NCI-H446 (cell line): Measurements from ENCODE around the gene SERPINE2.

Experiments used
- DNase-seq, 2 experiments: peaks; one replicate each; lab custom pipeline; 2025; lab: John Stamatoyannopoulos, UW

The SERPINE2 gene

GRCh38 chr2:223973606-223974005 lies 65.5 kb downstream of the SERPINE2 start:
- DNase-seq, result no peak

DNA sequence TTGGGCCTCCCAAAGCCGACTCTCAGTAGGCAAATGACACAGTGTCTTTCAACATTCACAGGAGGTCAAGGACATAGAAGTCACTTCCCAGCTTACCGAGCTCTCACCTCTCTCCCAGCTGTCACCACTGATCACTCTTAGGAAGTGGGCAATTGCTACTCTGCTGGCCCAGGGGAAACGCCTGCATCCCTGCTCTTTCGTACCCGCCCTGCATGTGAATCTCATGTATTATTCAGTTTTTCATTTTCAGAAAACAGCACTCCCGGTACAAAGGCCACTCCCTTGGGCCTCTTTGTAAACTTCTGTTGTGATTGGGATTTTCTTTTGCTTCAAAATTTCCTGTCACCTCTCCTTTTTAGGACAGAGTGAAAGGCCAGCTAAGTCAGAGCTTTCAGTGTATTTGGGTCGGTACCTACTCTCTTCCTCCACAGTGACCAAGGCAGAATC lies 66.4 kb downstream of the SERPINE2 start:
- no peak for DNase-seq

GRCh38 chr2:223971731-223972130 lies 67.4 kb downstream of the SERPINE2 start:
- no peak for DNase-seq

- peak; percentile 11 to 70 for DNase-seq
Observed at GRCh38 chr2:223970343-223971128, 68.5 kb downstream of the SERPINE2 start.

GRCh38 chr2:223969856-223970255 lies 69.2 kb downstream of the SERPINE2 start:
- no peak for DNase-seq

DNA sequence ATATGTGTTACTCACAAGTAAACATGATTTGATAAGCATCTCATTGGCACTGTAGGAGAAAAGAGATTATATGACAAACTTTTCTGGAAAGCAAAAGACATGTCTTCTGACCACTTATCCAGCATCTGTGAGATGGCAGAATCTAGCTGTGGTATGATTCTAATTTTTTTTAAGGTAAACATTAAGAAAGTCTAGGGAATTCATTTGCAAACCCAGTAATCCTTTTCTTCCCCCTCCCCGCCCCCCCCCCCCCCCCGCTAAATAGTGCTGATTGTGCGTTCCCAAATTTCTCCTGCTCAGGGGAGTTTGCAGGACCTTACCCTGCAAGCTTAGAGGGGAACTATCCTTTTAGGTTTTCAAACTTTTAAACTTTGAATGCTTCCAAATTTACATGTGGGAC lies 69.8 kb downstream of the SERPINE2 start:
- DNase-seq, result no peak

- DNase-seq, result no peak
Observed at GRCh38 chr2:223967981-223968380, 71.1 kb downstream of the SERPINE2 start.

GRCh38 chr2:223959688-223960087 lies 79.4 kb downstream of the SERPINE2 start:
- DNase-seq, result no peak

DNA sequence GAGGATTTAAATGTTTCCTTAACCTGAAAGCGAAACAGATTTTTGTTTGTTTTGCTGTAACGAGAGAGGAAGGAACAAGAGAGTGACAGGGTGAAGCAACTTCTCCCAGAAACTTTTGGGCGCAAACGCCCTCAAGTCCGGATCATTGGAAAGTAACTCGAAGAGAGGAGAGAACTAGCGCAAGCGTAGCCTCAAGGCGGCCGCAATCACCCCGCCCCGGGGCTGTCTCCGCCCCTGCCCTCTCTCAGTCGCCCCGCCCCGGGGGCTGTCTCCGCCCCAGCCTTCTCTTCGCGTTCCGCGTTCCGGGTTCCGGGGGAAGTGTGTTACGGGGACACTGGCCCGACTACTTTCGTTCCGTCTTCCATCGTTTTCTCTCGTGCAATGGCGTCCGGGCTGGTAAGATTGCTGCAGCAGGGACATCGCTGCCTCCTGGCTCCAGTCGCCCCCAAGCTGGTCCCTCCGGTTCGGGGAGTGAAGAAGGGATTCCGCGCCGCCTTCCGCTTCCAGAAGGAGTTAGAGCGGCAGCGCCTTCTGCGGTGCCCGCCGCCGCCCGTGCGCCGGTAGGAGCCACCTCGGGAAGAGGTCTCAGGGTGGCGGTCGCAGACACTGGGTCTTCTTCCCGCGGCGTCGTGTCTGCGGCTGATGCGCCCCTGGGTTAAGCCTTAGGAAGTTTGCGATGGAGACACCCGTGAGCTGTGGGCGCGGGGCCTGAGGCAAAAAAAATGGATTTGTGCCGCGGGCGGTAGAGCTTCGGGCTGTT lies 81.8 kb downstream of the SERPINE2 start, which contains the start of gene MRPL44:
MRPL44 (plus strand) TSS at position 372 of the 760 bp plus-strand sequence; CDS start at position 382, 10 bp downstream.
- DNase-seq, result peak; percentile 86 to 96

DNA sequence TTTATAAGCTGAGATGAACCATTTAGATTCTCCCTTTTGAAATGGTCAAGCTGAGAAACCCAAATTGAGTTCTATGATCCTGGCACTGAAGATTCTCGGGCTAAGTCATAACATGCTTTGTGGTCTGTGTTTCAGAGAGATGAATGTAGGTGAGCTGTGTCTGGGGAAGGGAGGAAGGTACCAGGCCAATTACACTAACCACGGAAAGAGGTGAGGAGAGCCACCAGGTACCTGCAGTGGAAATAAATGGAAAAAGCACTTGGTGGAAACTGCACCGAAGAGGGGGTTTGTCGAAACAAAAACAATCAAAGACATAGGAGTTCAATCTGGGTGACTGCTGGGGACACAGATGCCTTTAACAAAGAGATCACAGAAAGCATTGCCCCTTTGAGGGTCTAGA lies 82.8 kb downstream of the SERPINE2 start:
- no peak for DNase-seq

- DNase-seq, result no peak
Observed at GRCh38 chr2:223954401-223954800, 84.7 kb downstream of the SERPINE2 start.

DNA sequence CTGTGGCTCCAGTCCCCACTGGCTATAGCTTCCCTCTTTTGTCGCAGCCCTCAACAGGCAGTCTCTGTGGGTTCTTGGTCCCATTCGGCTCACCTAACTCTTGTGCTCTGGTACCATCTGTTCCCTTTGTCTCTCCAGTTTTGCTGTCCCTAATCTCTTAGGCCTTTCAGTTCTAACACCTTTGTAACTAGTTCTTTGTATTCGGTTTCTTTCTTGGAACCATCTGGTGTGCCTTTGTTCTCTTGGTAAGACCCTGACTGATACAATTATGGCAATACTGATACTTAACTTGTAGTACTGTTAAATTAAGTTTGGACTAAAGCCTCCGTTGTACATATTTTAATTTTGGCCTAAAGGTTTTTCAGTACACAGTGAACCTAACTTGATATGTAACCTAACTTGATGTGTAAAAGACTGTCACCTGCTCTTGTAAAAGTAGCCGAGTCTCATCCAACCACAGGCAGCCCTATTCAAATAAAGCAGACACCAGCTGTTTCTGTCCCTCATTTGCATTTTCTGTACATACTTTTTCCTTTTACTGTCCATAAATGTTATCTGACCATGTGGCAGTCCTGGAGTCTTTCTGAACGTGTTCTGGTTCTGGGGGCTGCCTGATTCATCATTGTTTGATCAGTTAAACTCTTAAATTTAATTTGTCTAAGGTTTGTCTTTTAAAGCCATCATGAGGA lies 86.7 kb downstream of the SERPINE2 start:
- no peak for DNase-seq

GRCh38 chr2:223950448-223951347 lies 88.4 kb downstream of the SERPINE2 start:
- DNase-seq, result no peak

DNA sequence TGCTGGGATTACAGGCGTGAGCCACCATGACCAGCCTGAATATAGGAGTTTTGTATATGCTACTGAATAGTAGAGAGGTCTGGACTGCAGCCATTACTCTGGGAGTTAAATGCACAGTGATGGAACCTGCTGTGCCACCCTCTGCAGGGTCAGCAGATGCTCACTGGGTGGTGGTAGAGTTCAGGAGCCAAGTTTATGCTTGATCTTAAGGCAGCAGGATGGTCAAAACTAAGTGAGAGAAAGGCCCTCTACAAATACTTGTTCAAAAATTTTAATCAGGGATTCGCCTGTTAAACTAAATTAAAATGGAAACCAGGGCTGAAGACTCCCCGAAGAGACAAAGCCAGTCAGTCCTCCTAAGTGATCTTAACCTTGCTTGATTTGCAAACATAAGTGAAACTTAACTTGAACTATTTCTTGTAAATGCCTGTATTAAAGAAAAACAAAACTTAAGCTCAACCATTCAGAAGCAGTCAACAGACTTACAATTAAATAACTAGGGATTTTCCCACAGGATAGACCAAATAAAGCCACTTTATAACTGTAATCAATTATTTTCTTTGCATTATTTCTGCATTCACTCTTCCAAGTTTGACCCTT lies 89.7 kb downstream of the SERPINE2 start:
- DNase-seq, result peak in 1 of 2 experiments; percentile 8

GRCh38 chr2:223947711-223948205 lies 91.3 kb downstream of the SERPINE2 start:
- DNase-seq, result no peak

- DNase-seq, result no peak
Observed at GRCh38 chr2:223945755-223946154, 93.3 kb downstream of the SERPINE2 start.

- peak; percentile 60 to 87 for DNase-seq
Observed at GRCh38 chr2:223944703-223945531, 94.2 kb downstream of the SERPINE2 start, which contains the start of gene WDFY1. TSS of gene WDFY1 (minus strand) at chr2:223945335. CDS start at chr2:223945284, 51 bp downstream.

DNA sequence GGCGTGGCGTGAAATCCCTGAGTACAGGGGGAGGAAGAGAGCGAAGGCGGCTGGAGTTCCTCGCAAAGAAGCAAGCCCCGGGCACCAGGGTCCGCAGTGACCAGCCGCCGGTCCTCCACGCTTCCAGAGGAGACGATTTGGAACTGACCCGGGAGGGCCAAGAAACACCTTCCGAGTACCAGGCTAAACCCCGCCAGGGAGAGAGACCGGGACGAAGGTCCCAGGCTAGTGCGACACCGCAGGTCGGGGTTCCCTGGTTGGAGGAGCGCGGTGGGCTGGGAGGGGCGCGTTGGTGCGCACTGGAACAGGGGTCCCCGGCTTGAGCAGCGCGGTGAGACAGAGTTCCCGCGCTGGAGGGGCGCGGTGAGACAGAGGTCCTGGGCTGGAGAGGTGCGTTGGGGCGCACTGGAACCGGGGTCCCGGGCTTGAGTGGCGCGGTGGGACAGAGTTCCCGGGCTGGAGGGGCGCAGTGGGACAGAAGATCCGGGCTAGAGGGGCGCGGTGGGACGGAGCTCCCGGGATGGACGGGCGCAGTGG lies 94.9 kb downstream of the SERPINE2 start:
- no peak for DNase-seq

- DNase-seq, result no peak
Observed at GRCh38 chr2:223943561-223944008, 95.5 kb downstream of the SERPINE2 start.
